ENCODE results near the gene CTNNBIP1.

The CTNNBIP1 gene

DNA sequence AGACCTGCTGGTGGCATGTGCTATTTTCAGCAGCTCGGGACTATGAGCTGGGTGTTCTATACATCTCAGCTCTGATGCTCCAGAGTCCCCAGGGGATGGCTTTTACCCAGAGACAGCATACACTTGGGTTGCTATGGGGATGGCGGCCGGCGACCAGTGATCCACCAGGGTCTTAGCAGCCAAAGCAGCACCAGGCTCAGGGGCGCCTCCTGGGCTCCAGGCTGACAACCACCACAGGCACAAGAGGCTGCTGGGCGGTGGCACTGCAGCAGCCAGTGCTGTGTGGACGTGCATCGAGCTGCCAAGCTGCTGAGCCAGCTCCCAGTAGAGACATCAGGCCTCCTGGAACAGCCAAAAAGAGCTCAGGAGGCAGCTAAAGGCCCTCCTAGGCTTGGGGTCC lies 48.7 kb downstream of the CTNNBIP1 start:
- H4K91ac ChIP-seq (ENCODE audit: low read length), result no peak overlapping the region
- H3K36me3 ChIP-seq (ENCODE audit: control insufficient read depth in 1 of 2, insufficient read depth in 2 of 2, low read depth in 1 of 2, low read length in 2 of 2), result peaks cover 5 to 15% of the 10 kb centered on the region in 2 experiments
- peaks cover 4% of the 10 kb centered on the region for H3K79me1 ChIP-seq (replicated peaks; ENCODE audit: low read length, poor library complexity, severe bottlenecking)
- no peaks in the 10 kb centered on the region for H3K9me3 ChIP-seq (ENCODE audit: control insufficient read depth, low read length)
- no peak overlapping the region for H2AFZ ChIP-seq (ENCODE audit: low read depth, low read length)
- H3K4me3 ChIP-seq (ENCODE audit: insufficient read depth in 1 of 2, low read depth in 1 of 2, low read length in 2 of 2), result no peak overlapping the region
- no peak overlapping the region for H2BK5ac ChIP-seq (ENCODE audit: low read depth, low read length, poor library complexity, severe bottlenecking)
- H3K27ac ChIP-seq (ENCODE audit: low read length, poor library complexity, severe bottlenecking), result no peak overlapping the region
- H3K4ac ChIP-seq (ENCODE audit: low read depth in 1 of 2, low read length in 2 of 2), result no peak overlapping the region
- no peak overlapping the region for H3K18ac ChIP-seq (ENCODE audit: low read depth in 1 of 2, low read length in 2 of 2)
- H2BK12ac ChIP-seq (ENCODE audit: low read length in 2 of 2), result no peak overlapping the region
- no peaks in the 10 kb centered on the region for H3K27me3 ChIP-seq (ENCODE audit: control insufficient read depth in 1 of 2, insufficient read depth in 1 of 2, low read length in 2 of 2)
- H3K4me2 ChIP-seq (ENCODE audit: low read length, poor library complexity, severe bottlenecking), result no peak overlapping the region
- DNase-seq, result no peak
- no peak overlapping the region for H4K8ac ChIP-seq (ENCODE audit: low read length)
- peaks cover 29% of the 10 kb centered on the region for H3K4me1 ChIP-seq (ENCODE audit: control insufficient read depth, insufficient read depth, low read depth, low read length)
- no peak overlapping the region for H2BK15ac ChIP-seq (ENCODE audit: low read depth, poor library complexity, severe bottlenecking)
- H3K14ac ChIP-seq (ENCODE audit: low read length in 2 of 2), result no peak overlapping the region
- H3K9ac ChIP-seq (ENCODE audit: low read length), result no peak overlapping the region
- H2AK5ac ChIP-seq (ENCODE audit: low read length, severe bottlenecking), result no peak overlapping the region
- 78% methylated on average over 8 of the region's 8 CpGs for WGBS
- H3K23ac ChIP-seq (ENCODE audit: low read length in 2 of 2), result no peak overlapping the region
- no peak overlapping the region for H2BK120ac ChIP-seq (ENCODE audit: low read depth, low read length)

DNA sequence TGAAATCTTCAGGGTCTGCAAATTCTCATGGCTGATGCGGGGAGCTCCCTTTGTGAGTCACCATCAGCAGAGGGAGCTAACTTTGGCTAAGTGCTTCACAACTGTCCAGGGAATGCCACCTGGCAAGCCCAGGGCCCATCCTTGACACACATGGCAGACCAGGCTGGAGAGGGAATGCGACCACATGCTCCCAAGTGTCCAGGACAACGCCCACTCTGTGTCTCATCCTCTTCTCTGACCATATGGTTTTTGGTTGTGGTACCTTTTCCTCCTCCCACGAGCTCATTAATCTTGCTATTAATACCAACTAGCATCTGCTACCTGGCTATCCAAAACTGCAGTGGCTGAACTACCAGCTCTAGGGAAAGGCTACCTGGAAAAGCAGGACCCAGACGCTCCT lies 49.2 kb downstream of the CTNNBIP1 start:
- H2BK15ac ChIP-seq (ENCODE audit: low read depth, poor library complexity, severe bottlenecking), result no peak overlapping the region
- WGBS, result 85% methylated on average over 5 of the region's 5 CpGs
- H3K18ac ChIP-seq (ENCODE audit: low read depth in 1 of 2, low read length in 2 of 2), result no peak overlapping the region
- no peak overlapping the region for H2BK12ac ChIP-seq (ENCODE audit: low read length in 2 of 2)
- peaks cover 4% of the 10 kb centered on the region for H3K79me1 ChIP-seq (replicated peaks; ENCODE audit: low read length, poor library complexity, severe bottlenecking)
- peaks cover 25% of the 10 kb centered on the region for H3K4me1 ChIP-seq (ENCODE audit: control insufficient read depth, insufficient read depth, low read depth, low read length)
- H3K27ac ChIP-seq (ENCODE audit: low read length, poor library complexity, severe bottlenecking), result no peak overlapping the region
- no peak overlapping the region for H4K8ac ChIP-seq (ENCODE audit: low read length)
- no peak overlapping the region for H3K23ac ChIP-seq (ENCODE audit: low read length in 2 of 2)
- no peaks in the 10 kb centered on the region for H3K27me3 ChIP-seq (ENCODE audit: control insufficient read depth in 1 of 2, insufficient read depth in 1 of 2, low read length in 2 of 2)
- H3K4ac ChIP-seq (ENCODE audit: low read depth in 1 of 2, low read length in 2 of 2), result no peak overlapping the region
- H2AFZ ChIP-seq (ENCODE audit: low read depth, low read length), result no peak overlapping the region
- H2AK5ac ChIP-seq (ENCODE audit: low read length, severe bottlenecking), result peak overlapping the region; percentile 7
- no peaks in the 10 kb centered on the region for H3K9me3 ChIP-seq (ENCODE audit: control insufficient read depth, low read length)
- H3K4me3 ChIP-seq (ENCODE audit: insufficient read depth in 1 of 2, low read depth in 1 of 2, low read length in 2 of 2), result no peak overlapping the region
- H3K36me3 ChIP-seq (ENCODE audit: control insufficient read depth in 1 of 2, insufficient read depth in 2 of 2, low read depth in 1 of 2, low read length in 2 of 2), result peaks cover 2 to 15% of the 10 kb centered on the region in 2 experiments
- H2BK120ac ChIP-seq (ENCODE audit: low read depth, low read length), result no peak overlapping the region
- no peak overlapping the region for H3K9ac ChIP-seq (ENCODE audit: low read length)
- H2BK5ac ChIP-seq (ENCODE audit: low read depth, low read length, poor library complexity, severe bottlenecking), result no peak overlapping the region
- no peak overlapping the region for H4K91ac ChIP-seq (ENCODE audit: low read length)
- H3K4me2 ChIP-seq (ENCODE audit: low read length, poor library complexity, severe bottlenecking), result no peak overlapping the region
- DNase-seq, result no peak
- no peak overlapping the region for H3K14ac ChIP-seq (ENCODE audit: low read length in 2 of 2)

- no peak for DNase-seq
- Histone ChIP-seq H3K9ac (ENCODE audit: low read length) (no peak overlapping the region), H3K18ac (ENCODE audit: low read depth in 1 of 2, low read length in 2 of 2) (no peak overlapping the region), H3K4me2 (ENCODE audit: low read length, poor library complexity, severe bottlenecking) (no peak overlapping the region), H3K27me3 (ENCODE audit: control insufficient read depth in 1 of 2, insufficient read depth in 1 of 2, low read length in 2 of 2) (no peaks in the 10 kb centered on the region), H2BK15ac (ENCODE audit: low read depth, poor library complexity, severe bottlenecking) (no peak overlapping the region), H2BK5ac (ENCODE audit: low read depth, low read length, poor library complexity, severe bottlenecking) (no peak overlapping the region), H3K4me1 (ENCODE audit: control insufficient read depth, insufficient read depth, low read depth, low read length) (peaks cover 18% of the 10 kb centered on the region), H3K4me3 (ENCODE audit: insufficient read depth in 1 of 2, low read depth in 1 of 2, low read length in 2 of 2) (no peak overlapping the region), H3K4ac (ENCODE audit: low read depth in 1 of 2, low read length in 2 of 2) (no peak overlapping the region), H3K23ac (ENCODE audit: low read length in 2 of 2) (peak overlapping the region in 1 of 2 experiments; percentile 34), H3K14ac (ENCODE audit: low read length in 2 of 2) (no peak overlapping the region), H2AFZ (ENCODE audit: low read depth, low read length) (no peak overlapping the region), H3K36me3 (ENCODE audit: control insufficient read depth in 1 of 2, insufficient read depth in 2 of 2, low read depth in 1 of 2, low read length in 2 of 2) (peaks cover 0 to 15% of the 10 kb centered on the region in 2 experiments), H3K9me3 (ENCODE audit: control insufficient read depth, low read length) (no peaks in the 10 kb centered on the region), H4K91ac (ENCODE audit: low read length) (no peak overlapping the region), H2AK5ac (ENCODE audit: low read length, severe bottlenecking) (no peak overlapping the region), H3K79me1 (replicated peaks; ENCODE audit: low read length, poor library complexity, severe bottlenecking) (peaks cover 3% of the 10 kb centered on the region), H2BK120ac (ENCODE audit: low read depth, low read length) (no peak overlapping the region), H3K27ac (ENCODE audit: low read length, poor library complexity, severe bottlenecking) (no peak overlapping the region), H4K8ac (ENCODE audit: low read length) (no peak overlapping the region), H2BK12ac (ENCODE audit: low read length in 2 of 2) (no peak overlapping the region)
- WGBS, result 87% methylated on average over 5 of the region's 5 CpGs
These were observed 50.6 kb downstream of the CTNNBIP1 start for GRCh38 chr1:9859281-9860014.

DNA sequence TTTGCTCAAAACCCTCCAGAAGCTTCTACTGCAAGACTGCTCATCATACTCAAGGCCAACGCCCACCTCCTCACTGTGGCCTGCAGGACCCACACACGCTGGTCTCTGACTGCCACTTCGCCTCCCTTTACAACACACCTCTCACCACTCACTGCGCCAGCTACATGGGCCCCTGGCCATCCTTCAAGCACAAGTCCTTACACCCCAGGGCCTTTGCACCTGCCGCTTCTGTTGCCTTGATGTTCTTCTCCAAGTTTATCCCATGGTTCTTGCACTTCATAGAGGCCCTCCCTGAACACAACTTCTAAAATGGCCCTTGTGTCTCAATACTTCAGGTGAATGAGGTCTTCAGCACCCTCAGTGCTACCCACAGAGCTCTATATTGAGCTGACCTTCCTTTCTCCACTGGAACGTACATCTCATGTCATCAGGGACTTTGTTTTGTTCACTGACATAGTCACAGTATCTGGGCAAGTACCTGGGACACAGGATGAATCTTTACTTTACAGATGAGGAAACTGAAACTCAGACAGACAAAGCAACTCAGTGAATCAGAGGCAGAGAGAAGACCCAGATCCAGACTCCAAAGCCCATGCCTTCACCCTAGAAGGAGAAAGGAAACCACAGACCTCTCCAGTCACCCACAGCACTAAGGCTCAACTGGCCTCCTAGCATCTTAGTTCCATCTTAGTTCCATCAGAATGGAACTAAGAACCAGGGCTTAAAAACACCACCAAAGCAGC lies 51.6 kb downstream of the CTNNBIP1 start:
- H2BK12ac ChIP-seq (ENCODE audit: low read length in 2 of 2), result no peak overlapping the region
- no peak overlapping the region for H3K4ac ChIP-seq (ENCODE audit: low read depth in 1 of 2, low read length in 2 of 2)
- no peak overlapping the region for H3K9ac ChIP-seq (ENCODE audit: low read length)
- H3K4me1 ChIP-seq (ENCODE audit: control insufficient read depth, insufficient read depth, low read depth, low read length), result peaks cover 15% of the 10 kb centered on the region
- H2AK5ac ChIP-seq (ENCODE audit: low read length, severe bottlenecking), result no peak overlapping the region
- no peak overlapping the region for H3K18ac ChIP-seq (ENCODE audit: low read depth in 1 of 2, low read length in 2 of 2)
- no peak overlapping the region for H4K91ac ChIP-seq (ENCODE audit: low read length)
- no peak overlapping the region for H2AFZ ChIP-seq (ENCODE audit: low read depth, low read length)
- no peak overlapping the region for H3K23ac ChIP-seq (ENCODE audit: low read length in 2 of 2)
- no peak overlapping the region for H4K8ac ChIP-seq (ENCODE audit: low read length)
- H3K79me1 ChIP-seq (replicated peaks; ENCODE audit: low read length, poor library complexity, severe bottlenecking), result peaks cover 3% of the 10 kb centered on the region
- peaks cover 0 to 11% of the 10 kb centered on the region in 2 experiments for H3K36me3 ChIP-seq (ENCODE audit: control insufficient read depth in 1 of 2, insufficient read depth in 2 of 2, low read depth in 1 of 2, low read length in 2 of 2)
- no peak overlapping the region for H3K14ac ChIP-seq (ENCODE audit: low read length in 2 of 2)
- H3K4me3 ChIP-seq (ENCODE audit: insufficient read depth in 1 of 2, low read depth in 1 of 2, low read length in 2 of 2), result no peak overlapping the region
- no peak overlapping the region for H2BK15ac ChIP-seq (ENCODE audit: low read depth, poor library complexity, severe bottlenecking)
- peaks cover 6% of the 10 kb centered on the region for H3K9me3 ChIP-seq (ENCODE audit: control insufficient read depth, low read length)
- no peak overlapping the region for H3K4me2 ChIP-seq (ENCODE audit: low read length, poor library complexity, severe bottlenecking)
- 96% methylated on average over 6 of the region's 6 CpGs for WGBS
- no peak overlapping the region for H2BK120ac ChIP-seq (ENCODE audit: low read depth, low read length)
- no peaks in the 10 kb centered on the region for H3K27me3 ChIP-seq (ENCODE audit: control insufficient read depth in 1 of 2, insufficient read depth in 1 of 2, low read length in 2 of 2)
- no peak for DNase-seq
- H3K27ac ChIP-seq (ENCODE audit: low read length, poor library complexity, severe bottlenecking), result no peak overlapping the region
- H2BK5ac ChIP-seq (ENCODE audit: low read depth, low read length, poor library complexity, severe bottlenecking), result no peak overlapping the region
